Endothelial cell of umbilical vein (primary cell): Measurements from ENCODE around the gene CLCA1. TPM values are rescaled to one million over a fixed set of nuclear protein-coding genes. Genes with fewer than 3 reads are reported as not detected.

Experiments used
- BruUV-seq: library from RNA; stranded (reverse); fragments of 400-500 nt; replicated peaks from 2 replicates; lab custom pipeline; 2021; lab: Mats Ljungman, UMichigan
- CTCF ChIA-PET: fragments of 300-600, 350-600 bp; sonication (Branson Sonifier 250); formaldehyde crosslinking; loops from one replicate; lab custom pipeline; 2021; ENCODE audit warnings: antibody characterized with exemption, inconsistent platforms; lab: Charles Lee
- POLR2A ChIA-PET: fragments of 300-600, 350-600 bp; sonication (Branson Sonifier 250); formaldehyde crosslinking; loops from one replicate; lab custom pipeline; 2021; ENCODE audit warnings: antibody characterized with exemption, inconsistent platforms; lab: Charles Lee
- DNase-seq: peaks from one replicate; pipeline ENCODE4 v3.0.0-alpha.2; 2011; ENCODE audit warnings: low read depth, low spot score
- FAIRE-seq: peaks from 2 replicates; lab custom pipeline; 2011; peaks lifted over from hg19 to GRCh38; lab: Jason Lieb, UNC
- H2AFZ ChIP-seq: 2 replicates; pipeline ENCODE4 v1.6.0; 2012; ENCODE audit warnings: low read depth, low read length, control low read depth, inconsistent platforms
- H3K27ac ChIP-seq: 2 replicates; pipeline ENCODE4 v1.5.1; 2011; ENCODE audit warnings: low read depth, mild to moderate bottlenecking, control low read depth, low read length, moderate library complexity; ENCODE audit not compliant: insufficient read depth
- H3K27me3 ChIP-seq, 2 experiments: 2 replicates each; pipeline versions ENCODE4 v1.6.0 to v1.6.1; 2011; ENCODE audit warnings: low read length in 2 of 2, mixed read lengths in 1 of 2; ENCODE audit not compliant: control insufficient read depth in 2 of 2, insufficient read depth in 2 of 2
- H3K36me3 ChIP-seq, 2 experiments: 2 replicates in 1 of 2; 3 replicates in 1 of 2; pipeline ENCODE4 v1.5.1; 2011; ENCODE audit warnings: low read length in 2 of 2, mild to moderate bottlenecking in 1 of 2, moderate library complexity in 1 of 2; ENCODE audit not compliant: control insufficient read depth in 2 of 2, insufficient read depth in 2 of 2; ENCODE audit errors: extremely low read depth in 1 of 2
- H3K4me1 ChIP-seq: 3 replicates; pipeline ENCODE4 v1.5.1; 2011; ENCODE audit warnings: mild to moderate bottlenecking, low read length; ENCODE audit not compliant: control insufficient read depth, insufficient read depth; ENCODE audit errors: extremely low read depth
- H3K4me2 ChIP-seq: 2 replicates; pipeline ENCODE4 v1.6.1; 2011; ENCODE audit warnings: low read length, control low read depth, mixed read lengths; ENCODE audit not compliant: insufficient read depth
- H3K4me3 ChIP-seq, 3 experiments: fragments of 200-600 bp in 1 of 3; sonication (generic), shearing (Covaris generic) in 1 of 3; replicated peaks in 1 of 3; 2 replicates each; pipeline ENCODE4 v1.5.1; 2011 to 2016; ENCODE audit warnings: control low read depth in 3 of 3, low read length in 3 of 3, mild to moderate bottlenecking in 2 of 3, inconsistent platforms in 1 of 3, low read depth in 1 of 3, moderate library complexity in 1 of 3; ENCODE audit not compliant: insufficient read depth in 1 of 3
- H3K79me2 ChIP-seq: 2 replicates; pipeline ENCODE4 v1.6.0; 2012; ENCODE audit warnings: low read length, inconsistent platforms; ENCODE audit not compliant: control insufficient read depth, insufficient read depth
- H3K9ac ChIP-seq: replicated peaks from 2 replicates; pipeline ENCODE3; 2011; ENCODE audit warnings: low read length, control low read depth; ENCODE audit not compliant: insufficient read depth; ENCODE audit errors: extremely low read depth
- H3K9me1 ChIP-seq: replicated peaks from 3 replicates; pipeline ENCODE4 v1.6.0; 2011; ENCODE audit warnings: mild to moderate bottlenecking, low read length; ENCODE audit not compliant: control insufficient read depth, insufficient read depth; ENCODE audit errors: extremely low read depth
- H3K9me3 ChIP-seq: replicated peaks from 2 replicates; pipeline ENCODE4 v1.5.1; 2012; ENCODE audit warnings: low read length, inconsistent platforms; ENCODE audit not compliant: control insufficient read depth, insufficient read depth
- H4K20me1 ChIP-seq: replicated peaks from 2 replicates; pipeline ENCODE3; 2011; ENCODE audit warnings: mild to moderate bottlenecking, low read length; ENCODE audit not compliant: control insufficient read depth, insufficient read depth; ENCODE audit errors: extremely low read depth
- EZH2 ChIP-seq: IDR thresholded peaks from 2 replicates; pipeline ENCODE4 v1.6.1; 2012; ENCODE audit warnings: borderline replicate concordance, low read depth, mild to moderate bottlenecking, moderate library complexity, low read length, inconsistent platforms; ENCODE audit not compliant: severe bottlenecking
- FOS ChIP-seq: IDR thresholded peaks from 2 replicates; pipeline ENCODE4 v1.6.1; 2011; ENCODE audit warnings: mild to moderate bottlenecking, low read length, moderate library complexity, borderline replicate concordance; ENCODE audit not compliant: insufficient read depth
- GATA2 ChIP-seq: IDR thresholded peaks from 2 replicates; pipeline ENCODE4 v1.7.0; 2011; ENCODE audit warnings: low read depth, mild to moderate bottlenecking, moderate library complexity, mixed read lengths, low read length; ENCODE audit not compliant: insufficient read length, insufficient read depth
- JUN ChIP-seq: IDR thresholded peaks from 2 replicates; pipeline ENCODE4 v1.6.1; 2011; ENCODE audit warnings: borderline replicate concordance, low read depth; ENCODE audit not compliant: insufficient read length, insufficient read depth
- MYC ChIP-seq: IDR thresholded peaks from one replicate; pipeline ENCODE4 v1.6.1; 2011; ENCODE audit warnings: mild to moderate bottlenecking, low read depth, low read length
- POLR2A ChIP-seq: IDR thresholded peaks from 2 replicates; pipeline ENCODE4 v1.6.1; 2012; ENCODE audit warnings: low read depth, mild to moderate bottlenecking, control low read depth, low read length
- POLR2AphosphoS5 ChIP-seq: IDR thresholded peaks from 2 replicates; pipeline ENCODE4 v1.6.1; 2012; ENCODE audit warnings: low read depth, mild to moderate bottlenecking, control low read depth, low read length, moderate library complexity; ENCODE audit not compliant: insufficient read depth
- dilution Hi-C: fragments of 300-500 bp; cut with MboI; formaldehyde crosslinking; loops from one replicate; pipeline ENCODE4 v1.15.0; 2019; ENCODE audit warnings: low sequenced_read_pairs; ENCODE audit not compliant: extremely low pct_ligation_motif_present
- intact Hi-C: fragments of 100-400 bp; cut with micrococcal nuclease; formaldehyde crosslinking; loops from one replicate; pipeline ENCODE4 v1.10.0; 2022
- polyA plus RNA-seq, 4 experiments: library from polyadenylated mRNA; depleted of rRNA in 3 of 4; stranded (reverse) in 3 of 4; unstranded in 1 of 4; fragments of >200 nt; gene quantifications; 2 replicates each; pipeline versions ENCODE4 v1.2.1 to v1.2.3, GENCODE V29; 2011 to 2012; ENCODE audit warnings: missing spikeins in 1 of 4
- total RNA-seq: library from RNA; stranded (reverse); gene quantifications from 2 replicates; pipeline ENCODE4 v1.2.3, GENCODE V29; 2021
- TF ChIP-seq, protein P1 (sequence below): IDR thresholded peaks from 2 replicates; pipeline ENCODE4 v1.6.1; 2011; ENCODE audit not compliant: insufficient read depth, insufficient read length
- TF ChIP-seq, protein P2 (sequence below), 2 donors: IDR thresholded peaks; 1 replicate in 1 of 2; 2 replicates in 1 of 2; pipeline ENCODE4 v1.5.1; 2011; ENCODE audit warnings: low read length in 2 of 2, mild to moderate bottlenecking in 2 of 2, moderate library complexity in 2 of 2, control low read depth in 1 of 2, inconsistent platforms in 1 of 2, low read depth in 1 of 2; ENCODE audit not compliant: insufficient read depth in 1 of 2; ENCODE audit errors: extremely low read depth in 1 of 2

The CLCA1 gene
- total and polyA plus RNA-seq, 2 donors (not counting 3 experiments of a cell fraction or from before 2014, with no cell fraction given): not detected

DNA sequence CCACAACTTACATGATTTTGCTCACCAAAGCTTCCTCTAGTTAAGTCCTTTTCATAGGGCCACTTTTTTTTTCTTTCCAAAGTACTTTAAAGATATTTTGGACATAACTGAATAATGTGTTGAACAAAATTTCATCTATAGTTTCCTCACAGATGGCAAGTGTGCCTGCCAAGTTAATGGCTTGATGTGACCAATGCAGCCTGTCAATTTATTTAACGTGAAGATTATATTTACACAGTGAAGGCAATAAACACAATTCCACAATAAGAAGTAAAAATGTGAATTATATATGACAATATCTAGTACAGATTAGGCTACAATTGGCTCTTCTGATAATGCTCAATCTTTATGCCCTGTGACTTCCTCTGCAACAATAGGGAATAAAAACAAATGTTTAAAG, 26.7 kb upstream of the CLCA1 start:
- no peak overlapping the region for H3K9ac ChIP-seq
- no peak for FAIRE-seq

More for the DNA sequence above, 26.7 kb upstream of the CLCA1 start:
- no peak overlapping the region for H3K4me3 ChIP-seq
- ChIA-PET CTCF (interaction anchor here (2.1 kb wide), 1 partner anchor 12 kb away, joined by 5 read pairs; no protein-coding TSS in a partner anchor), POLR2A (no interaction called here)
- H3K4me2 ChIP-seq: no peak overlapping the region
- H2AFZ ChIP-seq: no peak overlapping the region
- DNase-seq: no peak
- H3K4me1 ChIP-seq: no peaks in the 10 kb centered on the region
- no peak overlapping the region for H3K27ac ChIP-seq
- dilution Hi-C loops: no loop called here
- no peaks in the 10 kb centered on the region for H3K9me1 ChIP-seq
- TF ChIP-seq EZH2 (no peak), FOS (no peak), POLR2AphosphoS5 (no peak), POLR2A (no peak), JUN (no peak), GATA2 (no peak), MYC (no peak)
- TF ChIP-seq, protein P1, sequence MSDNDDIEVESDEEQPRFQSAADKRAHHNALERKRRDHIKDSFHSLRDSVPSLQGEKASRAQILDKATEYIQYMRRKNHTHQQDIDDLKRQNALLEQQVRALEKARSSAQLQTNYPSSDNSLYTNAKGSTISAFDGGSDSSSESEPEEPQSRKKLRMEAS: no peak
- TF ChIP-seq, protein P2, sequence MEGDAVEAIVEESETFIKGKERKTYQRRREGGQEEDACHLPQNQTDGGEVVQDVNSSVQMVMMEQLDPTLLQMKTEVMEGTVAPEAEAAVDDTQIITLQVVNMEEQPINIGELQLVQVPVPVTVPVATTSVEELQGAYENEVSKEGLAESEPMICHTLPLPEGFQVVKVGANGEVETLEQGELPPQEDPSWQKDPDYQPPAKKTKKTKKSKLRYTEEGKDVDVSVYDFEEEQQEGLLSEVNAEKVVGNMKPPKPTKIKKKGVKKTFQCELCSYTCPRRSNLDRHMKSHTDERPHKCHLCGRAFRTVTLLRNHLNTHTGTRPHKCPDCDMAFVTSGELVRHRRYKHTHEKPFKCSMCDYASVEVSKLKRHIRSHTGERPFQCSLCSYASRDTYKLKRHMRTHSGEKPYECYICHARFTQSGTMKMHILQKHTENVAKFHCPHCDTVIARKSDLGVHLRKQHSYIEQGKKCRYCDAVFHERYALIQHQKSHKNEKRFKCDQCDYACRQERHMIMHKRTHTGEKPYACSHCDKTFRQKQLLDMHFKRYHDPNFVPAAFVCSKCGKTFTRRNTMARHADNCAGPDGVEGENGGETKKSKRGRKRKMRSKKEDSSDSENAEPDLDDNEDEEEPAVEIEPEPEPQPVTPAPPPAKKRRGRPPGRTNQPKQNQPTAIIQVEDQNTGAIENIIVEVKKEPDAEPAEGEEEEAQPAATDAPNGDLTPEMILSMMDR (IDR thresholded peaks at IDR 0.05; ENCODE audit: extremely low read depth in 1 of 2, insufficient read depth in 1 of 2, low read depth in 1 of 2, low read length in 2 of 2): no peak
- no peaks in the 10 kb centered on the region for H3K36me3 ChIP-seq
- no peaks in the 10 kb centered on the region for H3K79me2 ChIP-seq
- intact Hi-C loops: no loop called here
- no peaks in the 10 kb centered on the region for H4K20me1 ChIP-seq
- BruUV-seq: no TSS peak
- H3K27me3 ChIP-seq: peaks cover 6 to 12% of the 10 kb centered on the region in 2 experiments
- H3K9me3 ChIP-seq: no peaks in the 10 kb centered on the region
